H1 (cell line): Measurements from ENCODE around the gene OTOGL. TPM values are rescaled to one million over a fixed set of nuclear protein-coding genes. Genes with fewer than 3 reads are reported as not detected.

Source experiments
- POU5F1 ChIP-seq: IDR thresholded peaks from 2 replicates; pipeline ENCODE4 v1.6.1; 2011; ENCODE audit warnings: low read depth, mild to moderate bottlenecking, low read length, moderate library complexity
- polyA plus RNA-seq, 7 experiments: library from polyadenylated mRNA; depleted of rRNA in 3 of 7; stranded (reverse) in 5 of 7; unstranded in 2 of 7; fragments of >200 nt in 5 of 7; fragments of 200-250 nt in 2 of 7; gene quantifications; 1 replicate in 5 of 7; 2 replicates in 1 of 7; 4 replicates in 1 of 7; pipeline versions ENCODE4 v1.2.1 to v1.2.3, GENCODE V29; 2011 to 2013; ENCODE audit warnings: missing spikeins in 2 of 7, mixed read lengths in 2 of 7
- total RNA-seq: library from RNA; stranded (reverse); fragmentation: NEBNext Ultra II Directional; extraction: Animal tissue kit (Norgen Biotek cat#: 25700); gene quantifications from 2 replicates; pipeline ENCODE4 v1.2.1, GENCODE V29; 2021

OTOGL gene
- total and polyA plus RNA-seq, 2 of the 8 experiments (the other 6 are each of a cell fraction or from before 2014, with no cell fraction given): 0.12 to 0.17 TPM

GRCh38 chr12:80187660-80188090 lies 88.3 kb downstream of the OTOGL start (continued):
- no peak for TF ChIP-seq POU5F1
- TF ChIP-seq, all 59 proteins: peak for 0
